Non-pigmented ciliary epithelial cell (primary cell): Measurements from ENCODE around the gene WDR55.
A peak's percentile ranks its signal among the peaks of the same experiment; 100 is the strongest.
"Not testable (repeated sequence)": the region's sequence is repeated elsewhere in the genome, so short reads cannot be mapped to it uniquely, and the experiment has no call there.

Experiments
- DNase-seq: peaks from one replicate; pipeline ENCODE4 v3.0.0-alpha.2; 2010; ENCODE audit warnings: low read depth

Gene WDR55

DNA sequence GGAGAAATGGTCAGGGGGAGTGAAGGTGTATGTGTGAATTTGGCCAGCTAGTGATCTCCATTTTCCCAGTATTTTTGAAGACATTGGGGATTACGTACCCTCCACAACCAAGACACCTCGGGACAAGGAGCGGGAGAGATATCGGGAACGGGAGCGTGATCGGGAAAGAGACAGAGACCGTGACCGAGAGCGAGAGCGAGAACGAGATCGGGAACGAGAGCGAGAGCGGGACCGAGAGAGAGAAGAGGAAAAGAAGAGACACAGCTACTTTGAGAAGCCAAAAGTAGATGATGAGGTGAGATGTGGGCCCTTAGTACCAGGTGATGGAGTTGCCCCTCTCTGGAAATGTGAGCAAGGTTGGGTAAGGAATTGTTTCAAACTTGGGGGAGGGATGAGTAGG, 5.8 kb upstream of the WDR55 start:
- no peak for DNase-seq

DNA sequence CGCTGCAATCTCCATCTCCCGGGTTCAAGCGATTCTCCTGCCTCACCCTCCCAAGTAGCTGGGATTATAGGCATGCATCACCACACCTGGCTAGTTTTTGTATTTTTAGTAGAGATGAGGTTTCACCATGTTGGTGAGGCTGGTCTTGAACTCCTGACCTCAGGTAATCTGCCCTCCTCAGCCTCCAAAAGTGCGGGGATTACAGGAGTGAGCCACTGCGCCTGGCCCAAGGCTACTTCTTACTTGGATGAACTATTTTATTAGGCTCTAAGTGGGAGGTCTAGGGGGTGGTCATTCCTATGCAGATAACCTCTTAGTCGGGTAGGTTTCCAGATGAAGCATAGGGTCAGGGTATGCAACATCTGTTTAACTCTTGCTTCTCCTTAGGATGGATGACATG, 4.3 kb upstream of the WDR55 start:
- not testable (repeated sequence) for DNase-seq

DNA sequence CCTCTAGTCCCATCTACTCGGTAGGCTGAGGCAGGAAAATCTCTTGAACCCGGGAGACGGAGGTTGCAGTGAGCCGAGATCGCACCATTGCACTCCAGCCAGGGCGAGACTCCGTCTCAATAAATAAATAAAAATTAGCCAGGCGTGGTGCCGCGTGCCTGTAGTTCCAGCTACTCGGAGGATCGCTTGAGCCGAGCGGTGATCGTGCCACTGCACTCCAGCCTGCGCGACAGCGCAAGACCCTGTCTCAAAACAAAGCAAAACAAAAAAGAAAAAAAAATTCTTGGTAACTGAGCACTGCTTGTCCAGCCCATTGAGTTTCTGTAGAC, 710 bp upstream of the WDR55 start:
- no peak for DNase-seq

DNA sequence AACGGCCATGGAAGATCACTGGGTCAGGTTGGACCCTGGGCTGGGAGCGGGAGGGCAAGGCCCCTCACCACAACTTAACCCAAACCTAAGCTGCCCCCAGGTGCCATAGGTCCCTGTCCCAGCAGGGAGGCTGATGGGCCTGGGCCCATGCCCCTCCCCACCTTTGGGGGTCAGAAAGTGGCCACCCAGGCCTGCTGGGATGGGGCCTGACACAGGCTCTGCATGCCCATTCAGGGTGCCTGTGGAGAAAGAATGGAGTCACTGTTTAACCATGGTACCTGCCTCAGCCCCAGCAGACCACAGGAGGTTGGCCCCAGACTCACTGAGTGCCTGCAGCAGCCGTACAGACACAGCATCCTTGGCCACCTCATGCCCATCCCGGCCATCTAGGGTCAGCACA, 6.3 kb downstream of the WDR55 start:
- DNase-seq = not testable (repeated sequence)

DNA sequence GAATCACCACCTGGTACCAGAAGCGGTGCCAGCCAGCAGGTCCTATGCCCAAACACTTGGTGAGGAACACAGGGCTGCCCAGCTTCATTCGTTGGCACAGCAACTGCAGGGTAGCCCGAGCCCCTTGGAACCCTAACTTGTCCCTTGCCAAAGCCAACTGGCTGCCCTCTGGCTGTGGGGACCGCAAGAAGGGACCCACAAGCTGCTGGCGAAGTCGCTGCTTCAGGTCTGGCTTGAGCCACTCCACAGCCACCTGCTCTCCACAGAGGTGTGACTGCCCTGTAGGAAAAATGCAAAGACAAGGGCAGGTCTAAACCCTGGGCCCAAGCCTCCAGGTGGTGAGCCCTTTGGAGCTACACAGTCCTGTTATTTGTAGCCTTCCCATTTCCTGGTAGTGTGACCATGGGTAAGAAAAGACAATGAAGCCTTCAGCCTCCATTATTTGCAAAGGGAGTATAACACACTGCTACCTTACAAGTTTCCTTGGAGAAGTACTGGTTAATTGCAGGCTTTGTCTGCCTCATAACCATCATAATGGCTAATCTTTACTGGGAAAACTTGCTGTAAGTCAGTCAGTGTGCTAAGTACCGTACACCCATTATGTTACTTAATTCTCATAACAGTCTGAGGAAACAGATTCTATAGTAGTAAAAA, 6.9 kb downstream of the WDR55 start:
- DNase-seq = no peak

DNA sequence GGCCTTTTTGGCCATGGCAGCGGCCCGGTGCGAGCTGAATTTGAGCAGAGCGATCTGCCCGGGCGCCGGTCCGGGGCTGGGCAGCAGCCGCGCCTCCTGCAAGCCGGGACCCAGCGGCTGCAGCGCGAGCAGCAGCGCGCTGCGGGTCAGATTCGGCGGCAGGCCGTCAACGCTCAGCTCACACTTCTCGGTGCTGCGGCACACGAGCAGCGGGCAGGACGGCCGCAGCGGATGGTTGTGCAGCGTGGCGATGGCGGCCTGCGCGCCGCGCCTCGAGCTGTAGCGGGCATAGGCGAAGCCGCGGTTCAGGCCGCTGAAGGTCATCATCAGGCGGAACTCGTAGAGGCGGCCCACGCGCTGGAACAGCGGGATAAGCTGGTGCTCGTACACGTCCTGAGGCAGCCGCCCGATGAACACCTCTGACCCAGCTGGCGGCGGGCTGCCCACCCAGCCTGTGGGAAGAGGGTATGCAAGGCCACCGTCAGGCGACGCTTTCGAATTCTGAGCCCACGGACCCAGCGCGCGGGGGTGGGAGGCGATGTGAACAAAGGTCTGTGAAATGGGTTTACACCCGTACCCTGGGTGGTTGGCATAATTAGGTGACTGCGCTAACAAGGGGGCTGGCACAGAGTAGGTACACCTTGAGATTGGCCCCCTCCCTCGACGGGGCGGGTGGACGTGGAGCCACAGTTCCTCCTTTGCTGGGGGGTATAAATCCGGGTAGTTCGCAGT, 7.9 kb downstream of the WDR55 start:
- no peak for DNase-seq

DNA sequence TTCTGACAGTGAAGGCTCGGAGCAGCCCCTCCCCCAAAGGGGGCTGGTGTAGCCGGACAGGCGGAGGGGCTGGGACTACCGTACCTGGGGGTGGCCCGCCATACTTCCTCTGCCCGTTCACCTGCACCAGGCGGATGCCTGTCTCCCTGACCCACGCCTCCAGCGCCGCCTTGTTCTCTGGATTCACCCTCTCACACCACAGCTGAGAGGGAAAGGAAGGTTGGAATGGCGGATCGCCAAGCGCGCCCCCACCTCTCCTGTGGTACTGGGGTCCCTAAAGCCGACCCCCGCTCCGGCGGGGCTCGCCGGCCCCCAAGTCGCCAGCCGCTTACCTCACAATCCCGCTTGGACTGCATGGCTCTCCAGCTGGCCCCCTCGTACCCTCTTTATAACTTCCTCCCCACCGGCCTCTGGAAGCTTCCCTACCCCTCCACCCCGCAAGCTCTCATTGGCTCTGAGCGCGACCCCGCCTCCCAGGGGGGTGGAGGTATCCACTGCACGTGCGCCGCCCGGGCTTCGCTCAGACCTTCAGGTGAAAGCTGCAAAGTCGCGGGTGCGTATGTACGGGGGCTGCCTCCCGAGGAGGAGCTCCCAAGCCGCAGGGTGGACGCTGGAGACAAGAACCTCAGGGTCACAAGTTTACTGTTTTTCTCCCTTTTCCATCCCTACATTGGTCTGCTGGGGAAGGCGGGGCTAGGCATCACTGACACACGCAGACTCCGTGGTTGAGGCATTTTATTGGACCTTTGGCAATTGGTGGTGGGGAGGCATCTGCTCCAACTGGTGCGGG, 8.7 kb downstream of the WDR55 start, which contains the start of gene DND1:
DND1 (minus strand) TSS at position 390 of the 790 bp plus-strand sequence; CDS start at position 356, 34 bp downstream.
- no peak for DNase-seq

DNA sequence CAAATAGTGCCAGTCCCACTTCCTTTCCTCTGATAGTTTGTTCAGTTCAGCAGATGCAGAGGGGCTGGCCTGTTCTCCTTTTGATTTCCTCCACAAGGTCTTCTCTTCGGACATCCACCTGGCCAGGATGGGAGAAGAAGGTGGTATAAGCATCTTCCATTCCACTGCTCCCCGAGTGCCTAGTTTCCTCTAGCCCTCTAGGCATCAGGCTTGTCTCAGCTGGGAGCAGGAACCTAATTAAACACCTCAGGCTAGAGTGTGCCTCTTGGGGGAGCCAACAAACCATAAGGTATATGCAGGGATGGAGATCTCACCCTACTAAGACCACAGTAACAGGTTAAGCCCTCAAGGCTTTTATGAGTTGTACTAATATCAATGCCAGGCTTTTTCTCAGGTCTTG, 9.5 kb downstream of the WDR55 start:
- DNase-seq = no peak

DNA sequence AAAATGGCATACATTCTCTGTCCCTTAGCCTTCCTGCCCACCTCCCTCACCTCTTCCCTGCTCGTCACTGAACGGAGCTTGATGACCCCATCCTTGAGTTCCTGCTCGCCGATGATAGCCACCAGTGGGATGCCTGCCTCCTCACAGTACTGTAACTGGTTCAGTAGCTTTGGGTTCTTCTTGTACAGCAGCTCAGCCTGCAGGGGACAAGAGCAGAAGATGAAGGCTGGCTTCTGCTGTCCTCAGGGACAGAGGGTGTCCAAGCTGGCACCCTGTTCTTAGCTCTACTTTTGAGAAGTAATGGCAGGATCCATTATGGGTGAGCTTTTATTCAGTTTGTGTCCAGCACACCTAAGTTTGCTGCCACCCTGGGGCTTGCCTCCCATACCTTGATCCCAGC, 9.9 kb downstream of the WDR55 start:
- DNase-seq = no peak

DNA sequence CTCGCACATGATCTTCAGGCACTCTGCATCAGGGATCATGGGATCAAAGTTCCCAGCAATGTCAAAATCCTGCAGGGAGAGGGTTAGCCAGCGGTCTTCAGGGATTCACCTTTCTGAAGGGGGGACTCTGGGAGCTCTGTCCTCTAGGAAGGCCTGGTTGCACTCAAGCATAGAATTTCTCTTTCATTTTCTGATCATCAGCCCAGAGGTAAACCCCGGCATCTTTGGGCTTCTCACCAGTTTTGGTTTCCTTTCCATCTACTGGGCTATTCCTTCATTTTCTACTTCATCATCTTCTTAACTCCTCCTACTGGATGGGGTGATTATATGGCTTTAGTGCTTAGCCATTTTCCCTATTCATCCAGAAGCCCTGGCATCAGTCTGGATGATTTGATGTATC, 13.2 kb downstream of the WDR55 start:
- no peak for DNase-seq

DNA sequence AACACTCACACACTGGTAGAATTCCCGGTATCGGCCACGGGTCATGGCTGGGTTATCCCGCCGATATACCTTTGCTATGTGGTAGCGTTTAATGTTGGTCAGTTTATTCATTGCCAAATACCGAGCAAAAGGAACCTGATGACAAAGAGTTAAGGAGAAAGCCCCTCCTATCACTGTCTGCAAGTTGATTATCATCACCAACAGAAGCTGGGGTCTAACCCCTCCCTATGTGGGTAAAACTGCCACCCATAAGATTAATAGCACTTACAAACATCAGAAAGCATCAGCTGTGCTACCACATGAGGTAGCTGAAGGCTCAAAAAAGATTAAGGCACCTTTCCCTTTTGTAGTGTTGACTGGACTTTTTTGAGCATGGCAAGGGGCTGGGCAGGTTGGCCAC, 14.3 kb downstream of the WDR55 start:
- no peak for DNase-seq

DNA sequence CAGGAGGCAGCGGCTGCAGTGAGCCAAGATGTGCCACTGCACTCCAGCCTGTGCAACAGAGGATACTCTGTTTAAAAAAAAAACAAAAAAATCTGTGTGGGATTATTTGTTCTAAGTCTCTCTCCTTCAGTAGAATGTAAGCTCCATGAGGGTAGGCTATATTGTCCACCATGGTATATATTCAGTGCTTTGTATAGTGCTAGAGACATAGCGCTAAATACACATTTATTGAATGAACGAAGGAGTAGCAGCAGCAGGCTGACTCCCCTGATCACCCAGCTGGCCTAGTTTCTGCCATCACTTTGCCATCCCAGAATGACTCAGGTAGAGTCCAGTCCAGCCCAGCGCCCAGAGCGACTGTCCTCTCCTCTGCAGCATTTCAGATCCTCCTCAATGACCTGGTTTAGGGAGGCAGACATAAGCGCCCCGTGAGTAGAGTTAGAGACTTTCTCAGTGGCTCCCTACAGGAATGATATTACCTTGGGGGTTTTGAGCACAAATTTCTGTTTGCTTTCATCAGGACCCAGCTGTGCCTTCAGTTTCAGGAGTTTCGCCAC, 25.8 kb downstream of the WDR55 start:
- no peak for DNase-seq

DNA sequence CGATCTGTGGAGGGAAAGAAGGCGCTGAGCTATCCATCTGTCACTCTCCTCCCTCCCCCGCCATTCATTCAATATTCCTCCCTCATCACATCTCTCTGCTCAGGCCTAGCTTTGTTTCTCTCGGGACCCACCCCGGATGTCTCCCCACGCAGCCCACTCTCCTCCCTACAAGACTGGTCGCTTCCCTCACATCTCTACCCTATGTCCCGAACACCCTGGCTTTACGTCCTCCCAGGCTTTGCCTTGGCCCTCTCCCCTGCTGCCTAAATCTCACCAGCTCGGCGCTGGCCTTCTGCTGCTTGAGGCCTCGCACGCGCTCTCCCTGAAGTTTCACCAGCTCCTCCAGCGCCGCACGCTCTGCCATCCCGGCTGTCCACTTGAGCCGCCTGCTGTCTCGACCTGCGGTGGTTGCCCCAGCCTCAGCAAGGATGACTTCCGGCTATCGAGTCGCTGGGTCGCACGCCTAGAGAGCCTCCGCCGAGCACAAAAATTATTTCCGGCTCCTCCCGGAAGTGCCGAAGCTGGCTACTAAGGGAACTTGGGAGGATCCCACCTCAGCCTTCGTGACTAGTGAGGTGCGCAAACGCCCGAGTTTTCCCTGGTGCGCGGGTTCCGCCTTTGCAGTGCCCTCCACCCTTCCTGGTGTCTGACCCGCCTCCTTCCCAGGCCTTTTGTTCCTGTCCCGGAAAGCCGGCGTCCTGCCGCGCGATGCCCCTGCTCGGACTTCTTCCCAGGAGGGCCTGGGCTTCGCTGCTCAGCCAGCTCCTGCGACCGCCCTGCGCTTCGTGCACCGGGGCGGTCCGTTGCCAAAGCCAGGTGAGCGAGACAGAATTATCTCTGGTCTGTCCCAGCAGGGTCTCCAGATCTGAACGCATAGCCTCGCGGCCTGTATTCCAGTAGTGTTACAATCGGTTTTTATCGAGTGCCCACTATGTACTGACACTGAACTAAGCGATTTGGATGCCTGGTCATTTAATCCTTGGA, 26.5 kb downstream of the WDR55 start, which contains the start of the genes HARS1 and HARS2:
HARS1 (minus strand) TSS at position 430 of the 984 bp plus-strand sequence; CDS start at position 364, 66 bp downstream.
HARS2 (plus strand) TSS at position 515 of the 984 bp plus-strand sequence; CDS start at position 709, 194 bp downstream.
- peak; percentile 70 for DNase-seq

DNA sequence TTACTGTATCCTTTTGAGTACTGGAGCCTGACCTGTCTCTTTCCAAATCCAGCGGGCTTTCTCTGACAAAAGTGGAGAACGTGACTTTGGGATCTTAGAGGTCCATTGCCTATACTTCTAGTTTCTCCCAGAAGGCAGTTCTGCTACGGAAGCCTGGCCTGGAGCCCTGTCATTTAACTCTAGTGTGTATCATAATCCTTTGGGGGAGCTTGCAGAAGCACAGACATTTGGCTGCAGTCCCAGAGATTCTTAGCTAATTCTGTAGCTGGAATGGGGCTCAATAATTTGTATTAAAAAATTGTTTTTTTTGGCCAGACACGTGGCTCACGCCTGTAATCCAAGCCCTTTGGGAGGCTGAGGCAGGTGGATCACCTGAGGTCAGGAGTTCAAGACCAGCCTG, 29.6 kb downstream of the WDR55 start:
- DNase-seq = no peak

DNA sequence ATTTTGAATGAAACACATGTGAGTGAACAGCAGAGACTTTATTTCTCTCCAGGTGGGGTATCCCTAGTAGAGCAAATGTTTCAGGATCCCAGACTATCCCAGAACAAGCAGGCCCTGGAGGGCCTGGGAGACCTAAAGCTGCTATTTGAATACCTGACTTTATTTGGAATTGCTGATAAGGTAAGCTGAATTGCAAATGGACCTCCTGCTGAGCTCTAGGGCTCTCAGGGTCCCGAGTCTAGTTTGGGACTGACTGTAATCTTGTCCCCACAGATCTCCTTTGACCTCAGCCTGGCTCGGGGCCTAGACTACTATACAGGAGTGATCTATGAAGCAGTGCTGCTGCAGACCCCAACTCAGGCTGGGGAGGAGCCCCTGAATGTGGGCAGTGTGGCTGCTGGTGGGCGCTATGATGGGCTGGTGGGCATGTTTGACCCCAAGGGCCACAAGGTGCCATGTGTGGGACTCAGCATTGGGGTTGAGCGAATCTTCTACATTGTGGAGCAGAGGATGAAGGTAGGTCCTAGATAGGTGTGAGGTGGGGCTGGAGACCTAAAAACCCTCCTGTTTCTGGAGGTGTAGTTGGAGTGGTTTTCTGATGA, 32.3 kb downstream of the WDR55 start:
- no peak for DNase-seq

DNA sequence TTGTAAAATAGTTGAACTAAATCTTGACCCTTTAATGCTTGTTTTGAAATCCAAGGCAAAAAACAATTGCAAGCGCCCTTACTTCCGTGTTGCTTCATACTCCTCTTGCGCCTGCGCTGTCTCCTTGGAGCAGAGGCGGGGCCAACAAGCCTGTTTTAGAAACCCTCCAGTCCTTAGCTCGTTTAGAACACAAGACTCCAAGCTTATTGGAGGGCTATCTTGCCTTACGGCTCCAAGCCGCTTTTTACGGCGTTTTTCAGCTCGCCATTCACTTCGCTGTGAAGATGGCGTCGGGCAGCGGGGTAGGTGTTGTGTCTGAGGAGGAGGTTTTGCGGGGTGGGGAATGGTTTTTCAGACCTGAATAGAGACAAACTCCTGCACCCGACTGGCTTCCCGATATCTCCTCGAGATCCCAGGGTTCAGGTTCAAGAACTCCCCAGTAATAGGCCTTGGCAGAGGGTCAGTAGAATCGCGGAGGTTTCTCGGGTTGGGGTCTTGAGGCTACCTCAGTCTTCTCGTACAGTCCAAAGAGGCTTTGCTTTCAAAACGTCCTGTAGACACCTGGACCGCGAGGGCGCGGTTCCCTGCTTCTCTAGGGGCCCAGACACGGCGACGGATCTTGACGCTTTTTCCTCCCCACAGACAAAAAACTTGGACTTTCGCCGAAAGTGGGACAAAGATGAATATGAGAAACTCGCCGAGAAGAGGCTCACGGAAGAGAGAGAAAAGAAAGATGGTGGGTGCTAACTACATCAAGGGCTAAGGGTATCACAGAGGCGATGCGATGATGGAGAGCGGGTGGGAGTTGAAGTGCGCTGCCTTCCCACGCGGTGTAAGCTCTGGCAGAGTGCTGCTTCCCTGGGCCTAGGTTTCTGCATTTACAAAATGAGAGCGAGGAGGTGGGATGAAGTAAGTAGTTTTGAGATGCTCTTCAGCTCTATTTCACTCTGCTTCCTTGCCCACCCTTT, 35.8 kb downstream of the WDR55 start, which contains the start of gene ZMAT2:
ZMAT2 (plus strand) TSS at position 271 of the 968 bp plus-strand sequence; CDS start at position 285, 14 bp downstream.
- DNase-seq = peak; percentile 98

DNA sequence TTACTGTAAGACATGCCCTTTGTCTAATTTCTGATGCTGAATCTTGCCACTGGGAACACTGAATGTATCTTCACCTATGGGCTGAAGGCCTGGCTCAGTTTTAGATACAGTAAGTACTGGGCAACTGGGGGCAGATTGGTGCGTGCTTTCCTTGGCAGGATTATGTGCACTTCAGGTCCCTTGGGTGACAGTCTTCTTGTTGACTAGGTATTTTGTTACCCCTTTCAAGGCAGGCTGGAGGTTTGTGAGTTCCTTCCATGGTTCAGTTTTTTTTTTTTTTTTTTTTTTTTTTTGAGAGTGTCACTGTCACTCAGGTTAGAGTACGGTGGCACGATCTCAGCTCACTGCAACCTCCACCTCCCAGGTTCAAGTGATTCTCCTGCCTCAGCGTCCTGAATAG, 43.1 kb downstream of the WDR55 start:
- no peak for DNase-seq

DNA sequence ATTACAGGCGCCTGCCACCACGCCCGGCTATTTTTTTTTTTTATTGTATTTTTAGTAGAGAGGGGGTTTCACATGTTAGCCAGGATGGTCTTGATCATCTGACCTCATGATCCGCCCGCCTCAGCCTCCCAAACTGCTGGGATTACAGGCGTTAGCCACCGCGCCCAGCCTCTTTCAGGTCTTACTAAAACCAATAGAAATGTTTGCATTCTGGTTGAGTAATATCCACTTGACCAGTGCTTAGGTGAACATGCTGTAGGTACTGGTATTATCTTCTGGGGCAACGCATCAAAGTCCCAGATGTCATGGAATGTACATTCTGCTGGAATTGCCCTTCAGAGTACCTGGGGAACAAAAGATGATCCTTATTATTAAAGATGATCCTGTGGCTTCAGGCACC, 44.1 kb downstream of the WDR55 start:
- DNase-seq = not testable (repeated sequence)

DNA sequence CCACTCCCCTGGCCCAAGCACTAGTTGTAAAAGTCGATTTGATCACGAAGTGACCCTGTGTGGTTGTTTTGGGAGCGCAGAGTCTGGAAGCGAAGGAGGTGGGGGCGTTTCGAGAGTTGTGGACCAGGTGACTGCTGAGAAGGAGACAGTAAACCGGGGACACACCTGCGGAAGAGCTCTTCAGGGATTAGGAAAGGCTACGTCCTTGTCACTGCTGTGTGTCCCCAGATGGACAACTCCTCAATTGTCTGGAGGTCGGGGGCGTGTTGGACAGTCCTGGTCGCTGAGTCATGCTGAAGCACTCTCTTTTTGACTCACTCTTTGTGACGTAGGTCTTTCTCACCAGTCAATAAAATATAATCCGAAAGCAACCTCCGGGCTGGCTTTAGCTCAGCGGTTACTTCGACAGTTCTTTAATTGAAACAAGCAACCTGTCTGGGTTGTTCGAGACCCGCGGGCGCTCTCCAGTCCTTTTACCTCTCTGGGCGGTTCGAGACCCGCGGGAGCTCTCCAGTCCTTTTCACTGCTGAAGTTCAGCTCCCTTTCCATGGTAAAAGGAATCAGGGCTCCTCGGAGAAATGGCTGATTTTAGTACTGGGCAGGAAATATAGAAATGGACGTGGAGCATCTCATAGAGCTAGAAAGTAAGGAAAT, 46.3 kb downstream of the WDR55 start:
- DNase-seq = peak; percentile 96
